Adrenal gland (tissue), 12 donors: ENCODE results near the gene DPEP2NB. TPM values are rescaled to one million over a fixed set of nuclear protein-coding genes. Genes with fewer than 3 reads are reported as not detected.

ENCODE experiments used
- DNase-seq, 7 donors: peaks; one replicate each; pipeline ENCODE4 v3.0.0-alpha.2; 2019 to 2020
- H3K27ac ChIP-seq, 5 donors: fragments of 200-600 bp; sonication (generic) in 4 of 5; 1 replicate in 3 of 5; 2 replicates in 2 of 5; pipeline versions ENCODE4 v1.5.1 to v1.8.0; 2016 to 2020; ENCODE audit warnings: mild to moderate bottlenecking in 1 of 5
- H3K27me3 ChIP-seq: fragments of 200-600 bp; 2 replicates; pipeline ENCODE4 v1.8.0; 2021
- H3K36me3 ChIP-seq, 2 donors: fragments of 200-600 bp; replicated peaks in 1 of 2; 1 replicate in 1 of 2; 2 replicates in 1 of 2; pipeline versions ENCODE4 v1.5.1 to v1.8.0; 2018 to 2022
- H3K4me1 ChIP-seq, 2 donors: fragments of 200-600 bp; replicated peaks in 1 of 2; 1 replicate in 1 of 2; 2 replicates in 1 of 2; pipeline versions ENCODE4 v1.5.1 to v1.8.0; 2018 to 2021
- H3K4me3 ChIP-seq, 4 donors: fragments of 200-600 bp; sonication (generic) in 3 of 4; one replicate each; pipeline ENCODE4 v1.5.1; 2016 to 2018
- H3K9me3 ChIP-seq, 3 donors: fragments of 200-600 bp; sonication (generic) in 1 of 3; replicated peaks in 1 of 3; 1 replicate in 2 of 3; 2 replicates in 1 of 3; pipeline versions ENCODE4 v1.5.1 to v1.8.0; 2016 to 2021
- POLR2A ChIP-seq, 2 donors: fragments of 450-650 bp; IDR thresholded peaks; one replicate each; pipeline ENCODE4 v1.6.1; 2017; ENCODE audit warnings: antibody characterized with exemption in 2 of 2, mild to moderate bottlenecking in 2 of 2, moderate library complexity in 1 of 2
- WGBS, 4 donors: extraction: QIAGEN DNeasy Blood & Tissue Kit in 2 of 4; methylation state at CpG; one replicate each; pipeline versions ENCODE4 v1.1.5 to v1.1.7; 2013 to 2017; 5-methylcytosine and 5-hydroxymethylcytosine counted together
- intact Hi-C, 2 donors: fragments of 100-400 bp; cut with DNase I; formaldehyde crosslinking; loops; one replicate each; pipeline versions ENCODE4 v1.14.1 to v1.15.0; 2022 to 2023
- polyA plus RNA-seq, 3 donors: library from polyadenylated mRNA; stranded (reverse); fragments of 200-250 nt in 2 of 3; fragments of 350-450 nt in 1 of 3; fragmentation: Illumina TruSeq in 1 of 3; extraction: RNeasy Lipid Tissue Mini Kit (QIAGEN cat#74804) in 1 of 3; gene quantifications; one replicate each; pipeline ENCODE4 v1.2.3, GENCODE V29; 2013 to 2014
- total RNA-seq, 9 donors: library from RNA; depleted of rRNA in 4 of 9; stranded (reverse); fragments of >200 nt in 4 of 9; fragments of 120-200 nt in 1 of 9; fragmentation: NEBNext Ultra II Directional in 1 of 9; extraction: Animal tissue kit (Norgen Biotek cat#: 25700) in 1 of 9; gene quantifications; one replicate each; pipeline versions ENCODE4 v1.1.0 to v1.2.4, GENCODE V29; 2013 to 2023
- TF ChIP-seq, protein P1 (sequence below), 6 experiments: fragments of 450-650 bp in 4 of 6; fragments of 200-600 bp in 2 of 6; sonication (generic) in 1 of 6; IDR thresholded peaks; 1 replicate in 5 of 6; 2 replicates in 1 of 6; pipeline versions ENCODE4 v1.5.1 to v1.8.0; 2016 to 2021; ENCODE audit warnings: antibody characterized with exemption in 6 of 6, mild to moderate bottlenecking in 2 of 6, moderate library complexity in 1 of 6
- donor health status: healthy with polysubstance abuse.
- donor health status: Bipolar disorder and iron deficiency.
- donor health status: DM: yes; HTN: yes; CAD: no.
- donor health status: DM: no; HTN: no; CAD: no.
- donor health status: DM: no; HTN: no; CAD: no.
- donor health status: DM: yes; HTN: yes; CAD: no.

Gene DPEP2NB
- total and polyA plus RNA-seq, 12 donors: not detected

GRCh38 chr16:68046106-68046505 lies 30.4 kb upstream of the DPEP2NB start:
- Histone ChIP-seq H3K36me3 (peaks cover 0 to 7% of the 10 kb centered on the region in 2 donors), H3K4me3 (no peak overlapping the region), H3K27me3 (no peaks in the 10 kb centered on the region), H3K4me1 (no peaks in the 10 kb centered on the region), H3K27ac (no peak overlapping the region), H3K9me3 (no peaks in the 10 kb centered on the region)
- no peak for TF ChIP-seq POLR2A (IDR thresholded peaks at IDR 0.05)
- TF ChIP-seq, protein P1, sequence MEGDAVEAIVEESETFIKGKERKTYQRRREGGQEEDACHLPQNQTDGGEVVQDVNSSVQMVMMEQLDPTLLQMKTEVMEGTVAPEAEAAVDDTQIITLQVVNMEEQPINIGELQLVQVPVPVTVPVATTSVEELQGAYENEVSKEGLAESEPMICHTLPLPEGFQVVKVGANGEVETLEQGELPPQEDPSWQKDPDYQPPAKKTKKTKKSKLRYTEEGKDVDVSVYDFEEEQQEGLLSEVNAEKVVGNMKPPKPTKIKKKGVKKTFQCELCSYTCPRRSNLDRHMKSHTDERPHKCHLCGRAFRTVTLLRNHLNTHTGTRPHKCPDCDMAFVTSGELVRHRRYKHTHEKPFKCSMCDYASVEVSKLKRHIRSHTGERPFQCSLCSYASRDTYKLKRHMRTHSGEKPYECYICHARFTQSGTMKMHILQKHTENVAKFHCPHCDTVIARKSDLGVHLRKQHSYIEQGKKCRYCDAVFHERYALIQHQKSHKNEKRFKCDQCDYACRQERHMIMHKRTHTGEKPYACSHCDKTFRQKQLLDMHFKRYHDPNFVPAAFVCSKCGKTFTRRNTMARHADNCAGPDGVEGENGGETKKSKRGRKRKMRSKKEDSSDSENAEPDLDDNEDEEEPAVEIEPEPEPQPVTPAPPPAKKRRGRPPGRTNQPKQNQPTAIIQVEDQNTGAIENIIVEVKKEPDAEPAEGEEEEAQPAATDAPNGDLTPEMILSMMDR (IDR thresholded peaks at IDR 0.05): no peak
- no peak for DNase-seq
- 87 to 91% (median 91%) methylated on average over 7 of the region's 7 CpGs for WGBS, 4 donors
- intact Hi-C loops: loop anchor here in 1 of 2 donors (10.0 kb wide), 1 partner anchor 51 kb away; the partner anchor contains the start of gene DPEP2

GRCh38 chr16:68041783-68042182 lies 26.1 kb upstream of the DPEP2NB start:
- TF ChIP-seq, protein P1 (IDR thresholded peaks at IDR 0.05): no peak
- TF ChIP-seq POLR2A (IDR thresholded peaks at IDR 0.05): no peak
- H3K9me3 ChIP-seq: no peaks in the 10 kb centered on the region
- H3K4me1 ChIP-seq: no peaks in the 10 kb centered on the region
- intact Hi-C loops: loop anchor here in 1 of 2 donors (10.0 kb wide), 1 partner anchor 47 kb away; the partner anchor contains the start of gene DPEP2
- WGBS, 4 donors: 71 to 89% (median 82%) methylated on average over 2 of the region's 2 CpGs
- no peak overlapping the region for H3K27ac ChIP-seq
- no peaks in the 10 kb centered on the region for H3K36me3 ChIP-seq
- no peaks in the 10 kb centered on the region for H3K27me3 ChIP-seq
- no peak for DNase-seq
- no peak overlapping the region for H3K4me3 ChIP-seq

DNA sequence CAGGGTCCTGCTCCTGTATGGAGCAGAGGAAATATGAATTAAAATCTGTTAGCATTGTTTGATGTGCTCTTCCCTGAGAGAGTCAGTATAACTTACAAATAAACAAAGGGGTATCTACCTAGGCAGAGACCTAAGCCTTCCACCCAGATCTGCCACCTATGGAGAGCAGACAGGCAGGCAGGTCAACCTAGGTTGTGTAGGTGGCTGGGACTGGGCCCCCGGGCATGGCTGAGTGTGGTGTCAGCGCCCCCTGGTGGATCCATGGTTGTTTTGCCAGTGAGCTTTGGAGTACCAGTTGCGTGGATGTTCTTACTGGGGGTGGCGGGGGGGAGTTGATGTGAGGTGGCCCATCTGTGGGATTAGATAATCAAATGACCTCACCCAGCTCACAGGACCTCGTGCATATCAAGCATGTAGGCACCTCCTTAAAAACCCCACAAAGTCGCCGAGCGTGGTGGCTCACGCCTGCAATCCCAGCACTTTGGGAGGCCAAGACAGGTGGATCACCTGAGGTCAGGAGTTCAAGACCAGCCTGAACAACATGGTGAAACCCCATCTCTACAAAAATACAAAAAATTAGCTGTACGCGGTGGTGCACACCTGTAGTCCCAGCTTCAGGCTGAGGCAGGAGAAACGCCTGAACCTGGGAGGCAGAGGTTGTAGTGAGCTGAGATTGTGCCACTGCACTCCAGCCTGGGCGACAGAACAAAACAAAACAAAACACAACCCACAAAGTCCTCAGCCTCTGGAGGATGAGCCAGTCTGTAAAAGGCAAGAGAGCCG lies 25.0 kb upstream of the DPEP2NB start:
- DNase-seq: peak; percentile 78 to 92 (median 81)
- no peak for TF ChIP-seq POLR2A (IDR thresholded peaks at IDR 0.05)
- TF ChIP-seq, protein P1 (IDR thresholded peaks at IDR 0.05): peak; percentile 75 to 90 (median 78)
- intact Hi-C loops: loop anchor here in 1 of 2 donors (10.0 kb wide), 1 partner anchor 46 kb away; the partner anchor contains the start of gene DPEP2
- no peaks in the 10 kb centered on the region for H3K9me3 ChIP-seq
- H3K4me1 ChIP-seq: no peaks in the 10 kb centered on the region
- H3K27ac ChIP-seq: no peak overlapping the region
- no peaks in the 10 kb centered on the region for H3K36me3 ChIP-seq
- no peaks in the 10 kb centered on the region for H3K27me3 ChIP-seq
- 47 to 87% (median 65%) methylated on average over 6 to 14 of the region's 14 CpGs for WGBS, 4 donors
- H3K4me3 ChIP-seq: no peak overlapping the region

DNA sequence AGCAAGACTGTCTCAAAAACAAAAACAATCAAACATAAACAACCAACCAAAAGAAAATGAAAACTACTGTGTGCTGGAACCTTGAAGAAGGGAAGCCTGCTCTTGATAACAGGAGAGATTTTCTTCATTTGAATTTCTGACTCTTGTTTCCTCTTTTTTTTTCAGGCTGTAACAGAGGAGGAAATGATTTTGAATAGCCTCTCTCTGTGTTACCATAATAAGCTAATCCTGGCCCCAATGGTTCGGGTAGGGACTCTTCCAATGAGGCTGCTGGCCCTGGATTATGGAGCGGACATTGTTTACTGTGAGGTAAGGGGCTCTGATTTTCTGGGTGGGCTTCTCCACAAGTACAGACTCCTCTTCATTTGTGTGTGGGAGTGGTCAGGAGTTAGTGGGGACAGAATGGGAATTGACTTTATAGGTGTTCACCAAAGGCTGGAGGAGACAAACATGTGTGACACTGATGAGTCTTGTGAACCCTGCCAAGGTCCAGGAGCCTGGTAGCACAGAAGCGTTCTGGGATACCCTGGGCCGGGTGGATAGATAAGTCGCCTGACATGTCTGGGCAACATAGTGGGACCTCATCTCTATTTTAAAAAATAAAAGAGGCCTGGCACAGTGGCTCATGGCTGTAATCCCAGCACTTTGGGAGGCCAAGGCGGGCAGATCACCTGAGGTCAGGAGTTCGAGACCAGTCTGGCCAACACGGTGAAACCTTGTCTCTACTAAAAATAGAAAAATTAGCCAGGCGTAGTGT lies 22.3 kb upstream of the DPEP2NB start:
- no peak for DNase-seq
- WGBS, 4 donors: 87 to 93% (median 90%) methylated on average over 9 of the region's 9 CpGs
- no peaks in the 10 kb centered on the region for H3K27me3 ChIP-seq
- no peaks in the 10 kb centered on the region for H3K9me3 ChIP-seq
- H3K4me1 ChIP-seq: no peaks in the 10 kb centered on the region
- H3K4me3 ChIP-seq: no peak overlapping the region
- no peak for TF ChIP-seq POLR2A (IDR thresholded peaks at IDR 0.05)
- TF ChIP-seq, protein P1 (IDR thresholded peaks at IDR 0.05): no peak
- no peaks in the 10 kb centered on the region for H3K36me3 ChIP-seq
- intact Hi-C loops: loop anchor here (10.0 kb wide), 2 partner anchors 223 to 363 kb away; no protein-coding TSS in a partner anchor
- no peak overlapping the region for H3K27ac ChIP-seq
